Kidney (tissue), 14 donors: Measurements from ENCODE around the gene CXCL8. TPM values are rescaled to one million over a fixed set of nuclear protein-coding genes. Genes with fewer than 3 reads are reported as not detected.

Experiments
- DNase-seq, 5 donors: peaks; one replicate each; pipeline ENCODE4 v3.0.0-alpha.2; 2013 to 2020
- FAIRE-seq: peaks from 2 replicates; lab custom pipeline; 2012; peaks lifted over from hg19 to GRCh38; lab: Jason Lieb, UNC
- H3K27ac ChIP-seq, 2 donors: one replicate each; pipeline ENCODE4 v1.7.0; 2013; ENCODE audit warnings: low read depth in 2 of 2, low read length in 2 of 2, inconsistent platforms in 1 of 2
- H3K27me3 ChIP-seq: one replicate; pipeline ENCODE4 v1.7.1; 2013; ENCODE audit warnings: low read length, inconsistent platforms; ENCODE audit not compliant: control insufficient read depth, insufficient read depth
- H3K36me3 ChIP-seq, 3 donors: one replicate each; pipeline versions ENCODE4 v1.7.0 to v1.7.1; 2013; ENCODE audit warnings: low read length in 3 of 3, control low read depth in 1 of 3, inconsistent platforms in 1 of 3; ENCODE audit not compliant: insufficient read depth in 3 of 3, control insufficient read depth in 2 of 3
- H3K4me1 ChIP-seq, 3 donors: one replicate each; pipeline versions ENCODE4 v1.7.0 to v1.7.1; 2013; ENCODE audit warnings: low read length in 3 of 3, inconsistent platforms in 1 of 3, low read depth in 1 of 3; ENCODE audit not compliant: control insufficient read depth in 2 of 3, insufficient read depth in 2 of 3
- H3K4me3 ChIP-seq, 3 donors: one replicate each; pipeline versions ENCODE4 v1.7.0 to v1.8.1; 2013; ENCODE audit warnings: low read length in 3 of 3, control low read depth in 1 of 3, inconsistent platforms in 1 of 3
- H3K9ac ChIP-seq, 3 donors: one replicate each; pipeline versions ENCODE4 v1.7.0 to v1.7.1; 2013; ENCODE audit warnings: low read length in 3 of 3, control low read depth in 1 of 3, inconsistent platforms in 1 of 3
- H3K9me3 ChIP-seq, 3 donors: one replicate each; pipeline versions ENCODE4 v1.7.0 to v1.7.1; 2013; ENCODE audit warnings: low read length in 3 of 3, control low read depth in 1 of 3, inconsistent platforms in 1 of 3; ENCODE audit not compliant: control insufficient read depth in 2 of 3, insufficient read depth in 1 of 3
- intact Hi-C: fragments of 100-400 bp; cut with DNase I; formaldehyde crosslinking; loops from one replicate; pipeline ENCODE4 v1.11.1; 2022
- polyA plus RNA-seq: library from polyadenylated mRNA; stranded (reverse); fragments of 350-450 nt; fragmentation: Illumina TruSeq; extraction: RNeasy Lipid Tissue Mini Kit (QIAGEN cat#74804); gene quantifications from one replicate; pipeline ENCODE4 v1.2.3, GENCODE V29; 2014; ENCODE audit warnings: low read depth, low replicate concordance; ENCODE audit not compliant: insufficient read depth
- total RNA-seq: library from RNA; stranded (reverse); fragmentation: NEBNext Ultra II Directional; extraction: Animal tissue kit (Norgen Biotek cat#: 25700); gene quantifications from one replicate; pipeline ENCODE4 v1.2.1, GENCODE V29; 2021
- TF ChIP-seq, protein P1 (sequence below): IDR thresholded peaks from 3 replicates; pipeline ENCODE4 v1.5.1; 2012; ENCODE audit warnings: mild to moderate bottlenecking, moderate library complexity, borderline replicate concordance; ENCODE audit not compliant: insufficient read depth; ENCODE audit errors: extremely low read depth
- donor health status: control.
- donor health status: control.
- donor health status: control.
- donor health status: control.
- donor health status: control.
- donor health status: DM: yes; HTN: yes; CAD: no.
- donor health status: Normal renal cell carcinoma (clear cell type).

Gene CXCL8
- total and polyA plus RNA-seq, 2 donors from 2014 or later, result 1.3 to 4.8 TPM

DNA sequence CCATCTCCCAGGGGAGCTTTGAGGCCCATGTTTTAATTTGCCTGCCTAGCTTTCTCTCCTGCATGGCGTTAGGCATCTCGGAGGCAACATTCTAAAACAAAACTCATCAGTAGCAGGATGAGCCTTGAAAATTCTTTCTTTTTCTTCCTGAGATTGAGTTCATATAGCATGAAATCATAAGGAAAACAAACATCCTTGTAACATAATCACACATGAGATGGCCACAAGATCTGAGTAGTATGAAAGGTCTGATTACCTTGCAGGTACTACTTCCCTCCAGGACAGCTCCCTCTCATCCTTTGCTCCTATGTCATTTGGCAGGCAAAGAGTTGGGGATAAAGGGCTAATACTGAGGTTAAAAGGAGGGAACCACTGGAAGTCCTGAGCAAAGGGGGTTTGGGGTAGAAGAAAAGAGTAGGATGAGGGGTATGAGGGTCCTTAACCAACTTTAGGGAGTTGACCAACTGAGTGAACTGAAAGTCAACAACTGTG lies 37.5 kb upstream of the CXCL8 start:
- Histone ChIP-seq H3K27me3 (no peaks in the 10 kb centered on the region), H3K9me3 (no peaks in the 10 kb centered on the region), H3K4me1 (peaks cover 0 to 3% (median 0%) of the 10 kb centered on the region in 3 donors), H3K36me3 (no peaks in the 10 kb centered on the region), H3K27ac (no peak overlapping the region), H3K4me3 (no peak overlapping the region), H3K9ac (no peak overlapping the region)
- DNase-seq, result no peak
- TF ChIP-seq, protein P1, sequence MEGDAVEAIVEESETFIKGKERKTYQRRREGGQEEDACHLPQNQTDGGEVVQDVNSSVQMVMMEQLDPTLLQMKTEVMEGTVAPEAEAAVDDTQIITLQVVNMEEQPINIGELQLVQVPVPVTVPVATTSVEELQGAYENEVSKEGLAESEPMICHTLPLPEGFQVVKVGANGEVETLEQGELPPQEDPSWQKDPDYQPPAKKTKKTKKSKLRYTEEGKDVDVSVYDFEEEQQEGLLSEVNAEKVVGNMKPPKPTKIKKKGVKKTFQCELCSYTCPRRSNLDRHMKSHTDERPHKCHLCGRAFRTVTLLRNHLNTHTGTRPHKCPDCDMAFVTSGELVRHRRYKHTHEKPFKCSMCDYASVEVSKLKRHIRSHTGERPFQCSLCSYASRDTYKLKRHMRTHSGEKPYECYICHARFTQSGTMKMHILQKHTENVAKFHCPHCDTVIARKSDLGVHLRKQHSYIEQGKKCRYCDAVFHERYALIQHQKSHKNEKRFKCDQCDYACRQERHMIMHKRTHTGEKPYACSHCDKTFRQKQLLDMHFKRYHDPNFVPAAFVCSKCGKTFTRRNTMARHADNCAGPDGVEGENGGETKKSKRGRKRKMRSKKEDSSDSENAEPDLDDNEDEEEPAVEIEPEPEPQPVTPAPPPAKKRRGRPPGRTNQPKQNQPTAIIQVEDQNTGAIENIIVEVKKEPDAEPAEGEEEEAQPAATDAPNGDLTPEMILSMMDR, result no peak
- FAIRE-seq, result no peak
- intact Hi-C loops, result no loop called here

DNA sequence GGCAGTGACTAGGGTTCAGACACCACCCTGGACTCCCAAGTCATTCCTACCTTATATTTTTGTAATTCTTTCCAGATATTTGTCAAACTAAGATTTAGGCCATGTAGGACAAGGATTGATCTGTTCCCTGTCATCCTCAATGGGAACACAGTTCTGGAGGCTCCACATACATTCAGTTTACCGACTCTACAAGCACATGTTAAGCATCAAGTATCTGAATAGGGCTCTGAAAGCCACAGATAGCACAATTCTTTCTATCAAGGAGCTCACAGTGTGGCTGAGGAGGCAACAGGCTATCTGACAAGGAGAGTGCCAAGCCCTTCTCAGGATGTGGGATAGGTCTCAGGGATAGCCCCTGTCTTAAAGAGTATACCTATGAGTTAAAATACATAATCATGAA lies 37.0 kb upstream of the CXCL8 start:
- no peak for FAIRE-seq
- H3K4me3 ChIP-seq, result no peak overlapping the region
- no peak overlapping the region for H3K9ac ChIP-seq
- TF ChIP-seq, protein P1, result no peak
- H3K27me3 ChIP-seq, result no peaks in the 10 kb centered on the region
- intact Hi-C loops, result no loop called here
- no peaks in the 10 kb centered on the region for H3K9me3 ChIP-seq
- H3K27ac ChIP-seq, result no peak overlapping the region
- DNase-seq, result no peak
- H3K36me3 ChIP-seq, result no peaks in the 10 kb centered on the region
- no peaks in the 10 kb centered on the region for H3K4me1 ChIP-seq

DNA sequence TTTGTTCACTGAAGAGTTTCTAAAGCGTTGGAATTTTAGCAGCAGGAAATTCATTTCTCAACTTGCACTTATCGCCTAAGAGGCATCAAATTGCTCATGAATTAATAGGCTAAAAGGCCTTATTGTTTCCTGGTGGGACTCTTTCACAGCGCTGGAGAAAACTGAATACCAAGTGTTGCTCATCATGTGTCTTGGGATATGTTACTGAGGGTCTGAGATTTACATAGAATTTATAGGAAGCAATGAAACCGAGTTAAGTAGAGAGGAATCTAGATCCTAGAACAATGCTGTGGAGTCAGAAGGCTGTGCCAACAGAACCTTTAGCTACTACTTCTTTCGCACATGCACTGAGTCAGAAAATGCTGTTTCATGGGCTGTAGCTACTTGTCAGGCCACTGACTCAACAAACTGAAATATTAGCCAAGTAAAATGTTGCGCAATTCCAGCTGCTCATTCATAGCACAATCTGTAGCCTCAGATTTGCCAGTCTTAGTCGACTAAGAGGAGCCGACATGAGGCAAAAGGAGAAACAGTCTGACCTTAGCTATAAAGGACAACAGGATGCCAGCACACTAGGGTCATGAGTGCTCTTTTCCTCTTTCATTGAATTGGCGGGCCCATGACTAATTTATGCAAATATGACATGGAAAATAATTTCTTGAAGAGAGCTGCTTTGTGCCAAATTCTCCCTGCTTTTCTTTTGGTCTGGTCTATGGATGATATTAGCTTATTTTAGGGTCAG lies 35.9 kb upstream of the CXCL8 start:
- FAIRE-seq (no peak), DNase-seq (peak in 1 of 5 donors; percentile 10)
- Histone ChIP-seq H3K27ac (no peak overlapping the region), H3K27me3 (no peaks in the 10 kb centered on the region), H3K36me3 (no peaks in the 10 kb centered on the region), H3K9ac (no peak overlapping the region), H3K4me1 (no peaks in the 10 kb centered on the region), H3K9me3 (no peaks in the 10 kb centered on the region), H3K4me3 (no peak overlapping the region)
- intact Hi-C loops, result no loop called here
- TF ChIP-seq, protein P1, result no peak

DNA sequence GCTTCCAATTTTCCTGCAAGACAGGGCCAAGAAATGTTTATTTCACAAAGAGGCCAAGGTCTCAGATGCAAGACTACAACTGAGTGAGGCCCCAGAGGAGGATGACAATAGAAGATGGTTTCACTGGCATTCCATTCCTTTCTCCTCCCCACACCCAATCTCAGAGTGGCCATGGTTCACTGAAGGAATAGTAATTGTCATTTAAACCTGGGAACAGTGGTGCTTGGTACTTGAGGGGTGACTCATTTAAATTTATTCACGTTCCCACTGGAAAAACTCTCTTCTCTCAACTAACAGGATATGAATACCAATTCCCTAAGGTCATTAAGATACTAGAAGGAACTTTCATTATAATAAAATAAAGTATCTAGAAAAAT lies 35.3 kb upstream of the CXCL8 start:
- no peaks in the 10 kb centered on the region for H3K36me3 ChIP-seq
- H3K27me3 ChIP-seq, result no peaks in the 10 kb centered on the region
- FAIRE-seq, result no peak
- intact Hi-C loops, result no loop called here
- no peak overlapping the region for H3K4me3 ChIP-seq
- no peaks in the 10 kb centered on the region for H3K9me3 ChIP-seq
- H3K27ac ChIP-seq, result no peak overlapping the region
- no peak overlapping the region for H3K9ac ChIP-seq
- no peak for DNase-seq
- TF ChIP-seq, protein P1, result no peak
- no peaks in the 10 kb centered on the region for H3K4me1 ChIP-seq
